Skeletal muscle satellite cell (primary cell): ENCODE data around the gene TTC39A.

Experiments
- H3K27me3 ChIP-seq: 2 replicates; pipeline ENCODE4 v1.7.0; 2013; ENCODE audit warnings: low read length; ENCODE audit not compliant: control insufficient read depth, insufficient read depth
- H3K36me3 ChIP-seq: 2 replicates; pipeline ENCODE4 v1.7.0; 2013; ENCODE audit warnings: mild to moderate bottlenecking, control low read depth, low read length; ENCODE audit not compliant: insufficient read depth
- H3K4me1 ChIP-seq: 2 replicates; pipeline ENCODE4 v1.7.0; 2013; ENCODE audit warnings: low read length; ENCODE audit not compliant: control insufficient read depth, insufficient read depth
- H3K4me2 ChIP-seq: 2 replicates; pipeline ENCODE4 v1.7.0; 2013; ENCODE audit warnings: mild to moderate bottlenecking, low read length
- H3K4me3 ChIP-seq: 2 replicates; pipeline ENCODE4 v1.7.0; 2013; ENCODE audit warnings: low read length
- H3K9ac ChIP-seq: 2 replicates; pipeline ENCODE4 v1.7.0; 2013; ENCODE audit warnings: mild to moderate bottlenecking, low read depth, low read length, moderate library complexity
- H3K9me3 ChIP-seq: replicated peaks from 2 replicates; pipeline ENCODE4 v1.7.0; 2013; ENCODE audit warnings: mild to moderate bottlenecking, control low read depth, low read length

Gene TTC39A

DNA sequence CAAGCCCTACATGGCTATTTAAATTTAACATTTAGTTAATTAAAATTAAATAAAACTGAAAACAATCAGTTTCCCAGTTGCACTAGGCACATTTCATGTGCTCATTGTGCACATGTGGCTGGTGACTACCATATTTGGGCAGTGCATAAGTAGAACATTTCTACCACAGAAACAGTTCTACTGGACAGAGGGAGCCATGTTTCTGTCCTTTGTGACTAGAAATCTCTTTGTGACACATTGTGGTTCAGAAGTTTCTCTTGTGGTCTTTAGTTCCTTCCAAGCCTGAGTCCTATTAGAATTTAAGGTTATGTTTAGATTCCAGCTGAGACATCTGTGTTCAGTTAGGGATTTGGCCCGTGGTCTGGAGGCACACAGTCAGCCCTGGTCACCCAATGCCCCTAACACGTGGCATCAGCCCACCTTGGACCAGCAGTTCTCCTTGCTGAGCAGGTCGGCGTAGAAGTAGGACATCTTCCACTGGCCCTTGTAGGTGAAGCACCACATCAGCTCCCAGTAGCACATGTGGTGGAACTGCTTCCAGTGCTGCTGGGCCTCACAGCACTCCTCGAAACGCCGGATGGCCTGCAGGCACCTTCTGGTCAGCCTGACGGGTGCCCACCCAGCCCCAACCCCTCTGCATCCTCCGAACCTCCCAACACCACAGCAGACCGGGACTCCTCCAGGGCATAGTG lies 29.1 kb downstream of the TTC39A start:
- H3K4me2 ChIP-seq = no peak overlapping the region
- H3K9me3 ChIP-seq = no peaks in the 10 kb centered on the region
- no peak overlapping the region for H3K9ac ChIP-seq
- H3K27me3 ChIP-seq = no peaks in the 10 kb centered on the region
- no peak overlapping the region for H3K4me3 ChIP-seq
- H3K36me3 ChIP-seq = no peaks in the 10 kb centered on the region
- peaks cover 10% of the 10 kb centered on the region for H3K4me1 ChIP-seq

DNA sequence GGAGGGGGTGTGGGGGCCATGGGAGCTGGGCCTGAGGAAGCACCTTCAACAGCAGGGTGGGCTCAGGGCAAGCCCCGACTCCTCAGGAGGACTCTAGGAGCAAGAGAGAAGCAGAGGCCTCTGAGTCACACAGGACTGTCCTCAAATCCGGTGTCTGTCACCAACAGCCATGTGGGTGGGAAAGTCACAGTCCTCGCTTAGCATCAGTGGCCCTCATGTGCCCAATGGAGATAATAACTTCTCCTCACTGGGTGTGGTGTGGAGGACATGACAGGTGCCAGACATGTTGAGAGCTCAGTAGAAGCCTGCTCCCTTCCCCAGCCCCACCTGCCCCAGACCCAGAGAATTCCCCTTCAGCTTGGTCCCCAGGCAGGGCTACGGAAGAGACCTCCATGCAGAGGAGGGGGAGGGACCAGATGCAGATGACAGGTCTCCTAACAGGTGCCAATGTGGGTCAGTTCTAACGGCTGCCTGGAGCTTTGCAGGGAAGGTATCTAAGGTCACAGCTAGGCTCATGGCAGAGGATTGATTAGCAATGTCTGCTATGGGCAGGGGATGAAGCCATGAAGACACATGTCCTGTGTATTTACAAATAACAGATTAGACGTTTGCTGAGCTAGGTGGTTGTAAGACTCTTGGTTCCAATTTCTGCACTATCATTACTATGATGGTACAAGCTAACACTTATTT lies 30.2 kb downstream of the TTC39A start:
- Histone ChIP-seq H3K9ac (no peak overlapping the region), H3K36me3 (no peaks in the 10 kb centered on the region), H3K4me2 (no peak overlapping the region), H3K27me3 (no peaks in the 10 kb centered on the region), H3K4me1 (peaks cover 13% of the 10 kb centered on the region), H3K9me3 (no peaks in the 10 kb centered on the region), H3K4me3 (no peak overlapping the region)

DNA sequence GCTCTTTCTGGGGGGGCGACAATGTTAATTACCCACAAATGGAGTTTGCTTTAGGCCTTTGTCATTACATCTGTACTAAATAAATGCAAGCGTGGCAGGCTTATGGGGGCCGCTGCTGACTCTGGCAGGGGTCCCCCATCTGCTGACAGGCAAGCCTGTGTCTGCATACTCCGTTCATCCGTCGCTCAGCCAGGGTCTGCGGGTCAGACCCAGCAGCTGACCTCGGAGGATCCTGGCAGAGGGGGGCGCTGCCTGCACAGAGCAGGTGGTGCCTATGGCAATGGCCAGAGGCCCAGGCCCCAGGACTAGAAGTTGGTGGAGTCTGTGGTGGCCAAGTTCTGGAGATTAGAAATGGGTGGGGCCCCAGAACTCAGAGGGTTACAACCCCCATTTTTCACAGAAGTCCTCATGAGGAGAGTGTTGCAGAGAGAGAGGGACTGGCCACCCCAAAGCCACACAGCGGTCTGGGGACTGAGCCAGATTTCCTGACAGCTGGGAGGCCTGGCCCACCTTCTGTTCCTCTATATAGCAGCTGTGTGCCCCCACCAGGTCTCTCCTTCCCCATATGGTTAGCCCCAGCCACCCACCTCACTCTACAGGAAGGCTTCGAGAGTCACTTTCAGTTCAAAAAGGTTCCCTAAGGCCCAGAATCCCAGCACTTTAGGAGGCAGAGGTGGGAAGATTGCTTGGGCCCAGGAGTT lies 31.0 kb downstream of the TTC39A start:
- Histone ChIP-seq H3K9ac (no peak overlapping the region), H3K4me2 (no peak overlapping the region), H3K4me1 (peaks cover 20% of the 10 kb centered on the region), H3K36me3 (no peaks in the 10 kb centered on the region), H3K9me3 (no peaks in the 10 kb centered on the region), H3K4me3 (no peak overlapping the region), H3K27me3 (no peaks in the 10 kb centered on the region)

DNA sequence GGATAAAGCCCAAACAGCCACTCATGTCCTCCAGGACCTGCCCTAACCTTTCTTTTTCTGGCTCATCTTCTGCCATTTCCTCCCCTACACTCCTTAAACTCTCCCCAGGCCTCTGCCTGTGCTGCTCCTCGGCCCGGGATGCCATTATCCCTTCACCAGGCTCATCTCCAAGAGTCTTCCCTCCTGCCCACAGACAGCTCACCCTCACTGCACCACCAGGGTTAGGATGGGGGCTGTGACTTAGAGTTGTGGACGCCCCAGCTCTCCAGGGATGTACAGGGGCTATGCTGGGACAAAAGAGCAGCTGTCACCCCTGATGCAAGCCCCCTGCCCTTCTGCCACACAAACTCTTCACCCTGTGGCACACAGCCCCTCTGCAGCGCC lies 32.0 kb downstream of the TTC39A start:
- H3K4me3 ChIP-seq = no peak overlapping the region
- H3K9me3 ChIP-seq = no peaks in the 10 kb centered on the region
- H3K4me1 ChIP-seq = peaks cover 20% of the 10 kb centered on the region
- no peaks in the 10 kb centered on the region for H3K27me3 ChIP-seq
- no peak overlapping the region for H3K9ac ChIP-seq
- H3K36me3 ChIP-seq = no peaks in the 10 kb centered on the region
- no peak overlapping the region for H3K4me2 ChIP-seq

DNA sequence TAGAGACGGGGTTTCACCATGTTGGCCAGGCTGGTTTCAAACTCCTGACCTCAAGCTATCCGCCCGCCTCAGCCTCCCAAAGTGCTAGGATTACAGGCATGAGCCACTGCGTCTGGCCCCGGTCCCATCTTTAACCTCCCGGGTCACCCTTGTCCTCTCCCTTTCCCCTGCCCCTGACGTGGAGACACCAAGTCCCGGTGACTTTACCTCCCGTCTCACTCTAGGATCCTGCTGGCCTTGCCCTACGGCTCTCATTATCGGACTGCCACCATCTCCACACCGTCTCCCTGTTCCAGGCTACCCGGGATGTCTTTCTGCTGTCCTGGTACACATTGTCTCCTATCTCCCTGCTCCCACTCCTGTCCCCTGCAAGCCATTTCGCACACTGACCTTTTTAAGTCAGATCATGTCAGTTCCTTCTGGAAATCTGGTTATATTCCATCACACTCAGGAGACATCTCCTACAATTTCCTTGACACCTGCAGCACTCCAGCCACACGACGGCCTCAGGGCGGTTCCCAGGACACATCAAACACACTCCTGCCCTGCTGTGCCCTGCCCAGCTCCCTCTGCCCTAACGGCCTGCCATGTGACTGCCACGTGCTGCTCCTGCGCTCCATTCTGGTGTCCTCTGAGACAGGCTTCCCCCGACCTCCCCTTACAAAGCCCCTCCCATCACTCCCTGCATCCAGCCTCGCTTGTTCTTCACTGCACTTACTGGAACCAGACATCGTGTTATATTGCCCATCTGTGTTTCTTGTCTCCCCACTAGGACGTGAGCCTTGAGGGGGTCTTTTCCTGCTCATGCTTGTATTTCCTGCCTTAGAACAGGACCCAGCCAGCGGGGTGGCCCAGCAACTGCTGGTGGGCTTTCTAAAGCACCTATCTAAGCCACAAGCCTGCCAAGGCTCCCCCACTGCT lies 32.7 kb downstream of the TTC39A start:
- Histone ChIP-seq H3K9ac (peak overlapping the region; percentile 79), H3K4me3 (peak overlapping the region; percentile 65), H3K4me2 (peak overlapping the region; percentile 85), H3K36me3 (no peaks in the 10 kb centered on the region), H3K4me1 (peaks cover 20% of the 10 kb centered on the region), H3K9me3 (no peaks in the 10 kb centered on the region), H3K27me3 (no peaks in the 10 kb centered on the region)

DNA sequence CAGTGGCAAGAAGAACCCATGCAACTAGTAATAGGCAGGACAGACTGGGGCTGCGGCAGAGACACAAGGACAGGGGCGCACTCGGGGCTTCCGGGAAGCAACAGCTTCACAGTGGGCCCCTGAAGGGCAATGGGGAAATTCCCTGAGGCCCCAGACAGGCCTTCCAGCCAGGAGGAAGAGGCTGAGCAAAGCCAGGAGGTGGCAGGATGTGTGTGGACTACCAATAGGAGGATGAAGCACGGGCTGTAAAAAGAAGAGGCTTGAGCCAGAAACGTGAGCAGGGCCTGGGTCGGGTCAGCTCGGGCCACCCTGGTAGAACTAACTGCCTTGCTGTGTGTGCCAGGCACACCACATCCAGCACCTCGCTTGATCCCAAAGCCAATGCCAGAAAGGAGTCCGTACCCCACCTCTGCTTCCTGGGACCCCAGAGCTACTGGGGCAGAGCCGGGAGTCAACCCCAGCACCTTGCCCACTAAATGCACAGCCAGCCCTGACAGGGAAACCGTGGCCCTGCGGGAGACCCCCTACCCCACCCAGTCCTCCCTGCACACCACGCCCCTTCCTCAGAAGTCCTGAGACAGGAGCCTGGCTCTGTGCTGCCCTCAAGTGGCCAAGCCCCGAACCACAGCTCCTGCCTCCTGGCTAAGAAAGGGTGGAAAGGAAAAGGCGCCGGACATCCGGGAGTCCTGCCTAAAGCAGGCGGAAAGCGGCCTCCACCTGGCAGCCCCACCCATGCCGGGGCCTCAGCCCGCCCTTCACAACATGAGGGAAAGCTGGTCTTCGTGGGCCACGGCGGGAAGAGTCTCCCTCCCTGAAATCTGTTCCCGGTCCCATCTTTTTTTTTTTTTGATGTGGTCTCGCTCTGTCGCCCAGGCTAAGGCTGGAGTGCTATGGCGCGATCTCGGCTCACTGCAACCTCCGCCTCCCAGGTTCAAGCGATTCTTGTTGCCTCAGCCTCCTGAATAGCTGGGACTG lies 33.7 kb downstream of the TTC39A start:
- H3K27me3 ChIP-seq = no peaks in the 10 kb centered on the region
- no peaks in the 10 kb centered on the region for H3K9me3 ChIP-seq
- H3K4me1 ChIP-seq = peaks cover 20% of the 10 kb centered on the region
- peak overlapping the region; percentile 65 for H3K4me3 ChIP-seq
- no peaks in the 10 kb centered on the region for H3K36me3 ChIP-seq
- peak overlapping the region; percentile 85 for H3K4me2 ChIP-seq
- H3K9ac ChIP-seq = peak overlapping the region; percentile 79

DNA sequence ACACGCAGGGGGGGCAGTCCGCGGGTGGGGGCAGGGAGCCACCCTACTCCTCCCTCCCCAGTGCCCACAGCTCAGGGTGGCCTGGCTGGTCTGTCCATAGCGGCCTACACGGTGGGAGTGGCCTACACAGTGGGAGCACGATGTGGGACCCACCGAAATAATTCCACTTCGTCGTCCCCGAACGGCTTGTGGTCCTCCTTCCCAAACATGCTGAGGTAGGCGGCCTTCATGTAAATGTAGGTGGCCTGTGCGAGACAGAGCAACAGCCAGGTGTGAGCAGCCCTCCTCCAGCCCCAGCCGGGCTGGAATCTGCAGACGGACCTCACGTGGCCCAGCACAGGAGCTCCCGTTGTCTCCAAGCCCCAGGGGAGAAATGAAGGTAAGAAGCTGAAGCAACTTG lies 34.4 kb downstream of the TTC39A start:
- H3K27me3 ChIP-seq = no peaks in the 10 kb centered on the region
- H3K4me3 ChIP-seq = no peak overlapping the region
- H3K4me1 ChIP-seq = peaks cover 20% of the 10 kb centered on the region
- H3K36me3 ChIP-seq = no peaks in the 10 kb centered on the region
- peak overlapping the region; percentile 79 for H3K9ac ChIP-seq
- H3K9me3 ChIP-seq = no peaks in the 10 kb centered on the region
- no peak overlapping the region for H3K4me2 ChIP-seq

DNA sequence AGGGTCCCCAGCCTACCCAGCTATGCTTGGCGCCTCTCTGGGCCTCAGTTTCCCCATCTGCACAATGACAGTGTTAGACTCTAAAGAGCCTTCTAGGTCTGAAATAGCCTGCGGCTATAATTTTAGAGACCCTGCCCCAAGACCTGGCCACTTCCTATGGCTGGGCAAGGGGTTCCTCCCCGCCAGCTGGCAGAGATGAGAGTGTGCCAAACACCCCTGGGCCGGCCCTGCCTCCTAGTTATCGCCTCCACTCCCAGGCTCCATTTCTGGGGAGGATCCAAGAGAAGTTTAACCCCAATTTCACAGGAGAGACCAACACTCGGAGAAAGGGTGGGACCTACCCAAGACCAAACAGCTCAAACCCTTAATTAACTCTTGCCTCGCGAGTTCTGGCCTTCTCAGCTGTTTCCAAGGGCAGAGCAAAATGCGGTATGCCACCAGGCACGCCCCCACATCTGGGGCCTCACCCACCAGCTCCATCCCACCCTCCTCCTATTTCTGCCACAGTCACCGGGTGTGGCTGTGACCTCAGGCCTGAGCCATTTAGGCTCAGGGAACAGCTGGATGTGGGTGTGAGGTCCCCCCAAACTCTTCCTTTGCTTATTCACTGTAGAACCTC lies 35.7 kb downstream of the TTC39A start:
- Histone ChIP-seq H3K4me3 (no peak overlapping the region), H3K9me3 (no peaks in the 10 kb centered on the region), H3K36me3 (no peaks in the 10 kb centered on the region), H3K27me3 (no peaks in the 10 kb centered on the region), H3K4me2 (no peak overlapping the region), H3K4me1 (peaks cover 20% of the 10 kb centered on the region), H3K9ac (no peak overlapping the region)

DNA sequence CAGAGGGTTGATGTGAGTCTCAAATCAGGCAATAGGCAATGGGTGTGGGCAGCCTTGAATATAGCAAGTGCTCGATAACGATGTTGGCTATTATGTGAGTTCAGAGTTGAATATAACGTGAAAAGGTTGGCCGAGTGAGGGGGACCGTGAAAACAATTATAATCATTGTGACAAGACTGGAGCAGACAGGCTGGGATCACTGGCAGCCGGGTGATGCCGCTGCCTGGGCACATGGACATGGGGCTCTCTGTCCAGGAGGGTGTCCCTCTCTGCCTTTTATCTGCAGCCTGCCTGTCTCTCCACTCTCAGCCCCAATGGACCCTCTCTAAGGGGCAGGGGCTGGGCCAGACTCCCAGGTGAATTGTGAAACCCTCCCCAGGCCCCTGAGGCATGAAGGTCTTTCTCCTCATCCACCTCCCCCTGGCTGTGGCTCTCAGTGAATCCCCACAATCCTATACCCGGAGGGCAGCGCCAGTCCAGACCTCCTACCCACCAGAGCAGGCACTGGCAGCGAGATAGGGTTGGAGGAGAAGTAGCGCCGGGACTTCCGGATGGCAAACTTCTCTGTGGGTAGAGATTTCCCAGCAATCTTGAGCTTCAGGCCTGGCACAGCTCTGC lies 36.4 kb downstream of the TTC39A start:
- H3K4me3 ChIP-seq = no peak overlapping the region
- H3K27me3 ChIP-seq = no peaks in the 10 kb centered on the region
- H3K4me1 ChIP-seq = peaks cover 20% of the 10 kb centered on the region
- no peaks in the 10 kb centered on the region for H3K36me3 ChIP-seq
- H3K4me2 ChIP-seq = no peak overlapping the region
- no peak overlapping the region for H3K9ac ChIP-seq
- H3K9me3 ChIP-seq = no peaks in the 10 kb centered on the region

DNA sequence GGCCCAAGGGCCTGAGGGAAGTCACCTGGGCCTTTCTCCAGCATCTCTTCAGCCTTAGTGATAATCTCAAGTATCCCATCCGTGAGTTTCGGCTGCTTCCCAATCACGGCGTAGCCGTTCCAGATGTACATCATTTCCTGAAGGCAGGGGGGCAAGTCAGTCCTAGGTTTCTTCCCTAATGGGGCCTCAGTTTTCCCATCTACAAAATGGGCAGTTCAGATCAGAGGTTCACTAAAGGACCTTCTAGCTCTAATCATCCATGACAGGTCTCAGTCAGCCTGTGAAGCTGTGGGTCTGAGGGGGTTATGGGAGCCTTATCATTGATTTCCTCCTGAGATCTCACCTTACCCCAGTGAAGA lies 39.9 kb downstream of the TTC39A start:
- H3K9me3 ChIP-seq = no peaks in the 10 kb centered on the region
- H3K9ac ChIP-seq = no peak overlapping the region
- H3K4me1 ChIP-seq = peaks cover 8% of the 10 kb centered on the region
- H3K36me3 ChIP-seq = no peaks in the 10 kb centered on the region
- H3K4me2 ChIP-seq = no peak overlapping the region
- no peak overlapping the region for H3K4me3 ChIP-seq
- H3K27me3 ChIP-seq = no peaks in the 10 kb centered on the region
